Transverse colon (tissue), 4 donors: Measurements from ENCODE around the gene NOTCH1. TPM values are rescaled to one million over a fixed set of nuclear protein-coding genes. Genes with fewer than 3 reads are reported as not detected.
A peak's percentile ranks its signal among the peaks of the same experiment; 100 is the strongest.

Experiments used
- DNase-seq: peaks from one replicate; pipeline ENCODE4 v3.0.0-alpha.2; 2019
- H3K27ac ChIP-seq, 4 donors: fragments of 200-600 bp; sonication (generic); 2 replicates each; pipeline ENCODE4 v1.5.1; 2016 to 2018; ENCODE audit warnings: inconsistent platforms in 4 of 4
- H3K27me3 ChIP-seq: fragments of 200-600 bp; sonication (generic); 2 replicates; pipeline ENCODE4 v1.5.1; 2017; ENCODE audit warnings: inconsistent platforms
- H3K36me3 ChIP-seq, 4 donors: fragments of 200-600 bp; sonication (generic); 2 replicates each; pipeline ENCODE4 v1.5.1; 2017 to 2019; ENCODE audit warnings: inconsistent platforms in 4 of 4
- H3K4me1 ChIP-seq, 4 donors: fragments of 200-600 bp; sonication (generic); 2 replicates each; pipeline ENCODE4 v1.5.1; 2017 to 2020; ENCODE audit warnings: inconsistent platforms in 4 of 4
- H3K4me3 ChIP-seq, 4 donors: fragments of 200-600 bp; sonication (generic); 1 replicate in 1 of 4; 2 replicates in 3 of 4; pipeline versions ENCODE4 v1.5.1 to v1.6.1; 2017 to 2019; ENCODE audit warnings: inconsistent platforms in 4 of 4
- H3K9me3 ChIP-seq, 2 donors: fragments of 200-600 bp; sonication (generic); 2 replicates each; pipeline ENCODE4 v1.5.1; 2017 to 2019; ENCODE audit warnings: inconsistent platforms in 2 of 2
- CTCF ChIP-seq, 5 experiments: fragments of 200-600 bp in 3 of 5; fragments of 450-650 bp in 2 of 5; sonication (generic) in 3 of 5; IDR thresholded peaks; 1 replicate in 2 of 5; 2 replicates in 3 of 5; pipeline ENCODE4 v1.5.1; 2016 to 2017; ENCODE audit warnings: antibody characterized with exemption in 5 of 5, inconsistent platforms in 3 of 5, mild to moderate bottlenecking in 2 of 5, moderate library complexity in 1 of 5
- EP300 ChIP-seq: sonication (generic); formaldehyde crosslinking; IDR thresholded peaks from one replicate; pipeline ENCODE4 v1.6.1; 2017; ENCODE audit warnings: antibody characterized with exemption, low read depth
- POLR2A ChIP-seq: fragments of 450-650 bp; IDR thresholded peaks from one replicate; pipeline ENCODE4 v1.6.1; 2016; ENCODE audit warnings: antibody characterized with exemption, mild to moderate bottlenecking, moderate library complexity
- POLR2AphosphoS5 ChIP-seq, 3 donors: sonication (generic); formaldehyde crosslinking; IDR thresholded peaks; one replicate each; pipeline ENCODE4 v1.6.1; 2016; ENCODE audit warnings: antibody characterized with exemption in 3 of 3
- WGBS, 2 donors: methylation state at CpG; one replicate each; pipeline ENCODE4 v1.1.5; 2018; ENCODE audit warnings: low coverage in 1 of 2; 5-methylcytosine and 5-hydroxymethylcytosine counted together
- in situ Hi-C, 4 donors: fragments of 200-750 bp; cut with MboI; loops; one replicate each; pipeline versions ENCODE4 v1.15.0 to v1.15.1; 2017; ENCODE audit warnings: low sequenced_read_pairs in 3 of 4, low pct_ligation_motif_present in 1 of 4, low pct_unique_long_range_greater_than_20kb in 1 of 4
- intact Hi-C: fragments of 100-400 bp; cut with DNase I; formaldehyde crosslinking; loops from one replicate; pipeline ENCODE4 v1.15.1; 2023; ENCODE audit warnings: low total_unique reads
- total RNA-seq, 4 donors: library from RNA; depleted of rRNA; stranded (reverse); fragments of >200 nt; gene quantifications; one replicate each; pipeline ENCODE4 v1.1.0, GENCODE V29; 2016

NOTCH1 gene
- total RNA-seq, 4 donors from 2014 or later, result 48.2 to 154 (median 98.2) TPM

GRCh38 chr9:136482046-136482792 lies 63.6 kb downstream of the NOTCH1 start:
- peak; percentile 49 for DNase-seq
- Histone ChIP-seq H3K9me3 (no peaks in the 10 kb centered on the region), H3K27me3 (no peaks in the 10 kb centered on the region), H3K36me3 (peaks cover 0 to 8% (median under 1%) of the 10 kb centered on the region in 4 donors), H3K4me3 (peak overlapping the region; percentile 80 to 100 (median 88)), H3K27ac (peak overlapping the region; percentile 97 to 100 (median 100)), H3K4me1 (peaks cover 20 to 28% (median 21%) of the 10 kb centered on the region in 4 donors)
- intact Hi-C loops, result no loop called here
- in situ Hi-C loops, result loop anchor here in 1 of 4 donors (10.0 kb wide), 1 partner anchor 153 kb away; no protein-coding TSS in a partner anchor
- WGBS, 2 donors, result 1% methylated on average over 8 to 15 of the region's 39 CpGs
- TF ChIP-seq EP300, result no peak
- TF ChIP-seq CTCF (IDR thresholded peaks at IDR 0.05), result no peak
- no peak for TF ChIP-seq POLR2AphosphoS5 (IDR thresholded peaks at IDR 0.05)
- TF ChIP-seq POLR2A, result no peak

GRCh38 chr9:136481558-136481957 lies 64.3 kb downstream of the NOTCH1 start:
- Histone ChIP-seq H3K4me3 (peak overlapping the region in 3 of 4 donors; percentile 80 to 89 (median 86)), H3K27ac (peak overlapping the region; percentile 97 to 100 (median 100)), H3K9me3 (no peaks in the 10 kb centered on the region), H3K36me3 (peaks cover 0 to 14% (median 4%) of the 10 kb centered on the region in 4 donors), H3K4me1 (peaks cover 20 to 28% (median 21%) of the 10 kb centered on the region in 4 donors), H3K27me3 (no peaks in the 10 kb centered on the region)
- DNase-seq, result no peak
- intact Hi-C loops (no loop called here), in situ Hi-C loops (loop anchor here in 1 of 4 donors (10.0 kb wide), 1 partner anchor 153 kb away; no protein-coding TSS in a partner anchor)
- 35 to 46% methylated on average over 5 of the region's 5 CpGs for WGBS, 2 donors
- no peak for TF ChIP-seq EP300
- no peak for TF ChIP-seq POLR2A
- TF ChIP-seq POLR2AphosphoS5 (IDR thresholded peaks at IDR 0.05), result no peak
- TF ChIP-seq CTCF (IDR thresholded peaks at IDR 0.05), result no peak

GRCh38 chr9:136476369-136477150 lies 69.3 kb downstream of the NOTCH1 start:
- Histone ChIP-seq H3K36me3 (peaks cover 0 to 45% (median 15%) of the 10 kb centered on the region in 4 donors), H3K4me3 (no peak overlapping the region), H3K27me3 (no peaks in the 10 kb centered on the region), H3K4me1 (peaks cover 4 to 8% (median 4%) of the 10 kb centered on the region in 4 donors), H3K27ac (no peak overlapping the region), H3K9me3 (no peaks in the 10 kb centered on the region)
- DNase-seq, result no peak
- WGBS, 2 donors, result 92% methylated on average over 25 of the region's 25 CpGs; no CpG with 5 or more reads in 1 of the 2 donors
- intact Hi-C loops, result no loop called here
- in situ Hi-C loops, result no loop called here
- no peak for TF ChIP-seq POLR2AphosphoS5 (IDR thresholded peaks at IDR 0.05)
- no peak for TF ChIP-seq POLR2A
- no peak for TF ChIP-seq CTCF (IDR thresholded peaks at IDR 0.05)
- no peak for TF ChIP-seq EP300
